ENCODE measurements around the gene GPR25.

Gene GPR25

GRCh38 chr1:200919386-200919785 lies 46.6 kb downstream of the GPR25 start:
- TF ChIP-seq TAF1 (IDR thresholded peaks at IDR 0.05; ENCODE audit: borderline replicate concordance, low read depth, low read length), result no peak
- FAIRE-seq, result no peak
- DNase-seq (ENCODE audit: insufficient read length), result no peak

- no peak for FAIRE-seq
- TF ChIP-seq POLR2AphosphoS5 (IDR thresholded peaks at IDR 0.05; ENCODE audit: low read depth, low read length) (no peak), POLR2A (IDR thresholded peaks at IDR 0.05; ENCODE audit: low read depth, low read length) (no peak), TAF1 (IDR thresholded peaks at IDR 0.05; ENCODE audit: borderline replicate concordance, low read depth, low read length) (no peak)
- DNase-seq (ENCODE audit: insufficient read length), result no peak
Measured at GRCh38 chr1:200921571-200922110, 48.9 kb downstream of the GPR25 start.

- DNase-seq (ENCODE audit: insufficient read length) (no peak), FAIRE-seq (no peak)
- TF ChIP-seq TAF1 (IDR thresholded peaks at IDR 0.05; ENCODE audit: borderline replicate concordance, low read depth, low read length) (no peak), POLR2AphosphoS5 (IDR thresholded peaks at IDR 0.05; ENCODE audit: low read depth, low read length) (no peak), POLR2A (IDR thresholded peaks at IDR 0.05; ENCODE audit: low read depth, low read length) (no peak)
Measured at GRCh38 chr1:200922406-200922805, 49.6 kb downstream of the GPR25 start.

- TF ChIP-seq TAF1 (IDR thresholded peaks at IDR 0.05; ENCODE audit: borderline replicate concordance, low read depth, low read length), result no peak
- no peak for TF ChIP-seq POLR2A (IDR thresholded peaks at IDR 0.05; ENCODE audit: low read depth, low read length)
- TF ChIP-seq POLR2AphosphoS5 (IDR thresholded peaks at IDR 0.05; ENCODE audit: low read depth, low read length), result no peak
- no peak for FAIRE-seq
- DNase-seq (ENCODE audit: insufficient read length), result no peak
Measured at GRCh38 chr1:200923601-200924000, 50.8 kb downstream of the GPR25 start.
